ENCODE data around the gene RAP1GAP2.

DNA sequence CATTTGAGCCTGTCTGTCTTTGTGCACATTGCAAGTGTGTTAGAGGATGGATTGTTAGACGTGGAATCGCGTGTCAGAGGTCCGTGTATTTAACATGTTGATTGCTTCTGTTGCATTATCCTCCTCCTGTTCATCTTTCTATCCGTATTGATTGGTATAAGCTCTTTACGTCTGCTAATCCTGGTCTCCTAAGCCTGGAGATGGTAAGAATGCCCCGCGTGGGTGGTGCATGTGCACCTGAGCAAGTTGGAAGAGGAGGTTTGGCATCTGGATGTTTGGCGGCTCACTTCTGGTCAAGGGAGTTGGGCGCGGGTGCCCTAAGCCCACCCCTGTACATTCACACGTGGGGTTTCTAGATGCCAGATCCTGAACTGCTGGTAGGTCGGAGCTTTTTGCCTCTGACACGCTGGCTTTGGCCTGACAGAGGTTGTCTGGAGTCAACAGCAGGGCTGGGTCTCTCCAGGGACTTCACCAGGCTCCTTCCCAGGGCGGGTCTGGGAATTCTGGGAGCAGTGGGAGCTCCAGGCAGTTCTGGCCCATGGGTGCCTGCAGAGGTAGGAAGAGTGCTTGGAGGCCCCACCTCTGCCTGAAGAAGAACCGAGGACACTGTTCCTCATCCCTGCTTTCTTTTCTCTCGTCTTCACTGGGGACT, 159.8 kb downstream of the RAP1GAP2 start:
- TF ChIP-seq, protein P1, sequence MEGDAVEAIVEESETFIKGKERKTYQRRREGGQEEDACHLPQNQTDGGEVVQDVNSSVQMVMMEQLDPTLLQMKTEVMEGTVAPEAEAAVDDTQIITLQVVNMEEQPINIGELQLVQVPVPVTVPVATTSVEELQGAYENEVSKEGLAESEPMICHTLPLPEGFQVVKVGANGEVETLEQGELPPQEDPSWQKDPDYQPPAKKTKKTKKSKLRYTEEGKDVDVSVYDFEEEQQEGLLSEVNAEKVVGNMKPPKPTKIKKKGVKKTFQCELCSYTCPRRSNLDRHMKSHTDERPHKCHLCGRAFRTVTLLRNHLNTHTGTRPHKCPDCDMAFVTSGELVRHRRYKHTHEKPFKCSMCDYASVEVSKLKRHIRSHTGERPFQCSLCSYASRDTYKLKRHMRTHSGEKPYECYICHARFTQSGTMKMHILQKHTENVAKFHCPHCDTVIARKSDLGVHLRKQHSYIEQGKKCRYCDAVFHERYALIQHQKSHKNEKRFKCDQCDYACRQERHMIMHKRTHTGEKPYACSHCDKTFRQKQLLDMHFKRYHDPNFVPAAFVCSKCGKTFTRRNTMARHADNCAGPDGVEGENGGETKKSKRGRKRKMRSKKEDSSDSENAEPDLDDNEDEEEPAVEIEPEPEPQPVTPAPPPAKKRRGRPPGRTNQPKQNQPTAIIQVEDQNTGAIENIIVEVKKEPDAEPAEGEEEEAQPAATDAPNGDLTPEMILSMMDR (IDR thresholded peaks at IDR 0.05) = no peak
- TF ChIP-seq POLR2A (IDR thresholded peaks at IDR 0.05) = no peak
- no peak for TF ChIP-seq POLR2AphosphoS5 (IDR thresholded peaks at IDR 0.05; ENCODE audit: insufficient read depth in 1 of 2, low read depth in 1 of 2)
